Endothelial cell of umbilical vein (primary cell): ENCODE results near the gene SAE1.

Source experiments
- CTCF ChIP-seq, 2 donors: IDR thresholded peaks; 1 replicate in 1 of 2; 2 replicates in 1 of 2; pipeline ENCODE4 v1.5.1; 2011; ENCODE audit warnings: low read length in 2 of 2, mild to moderate bottlenecking in 2 of 2, moderate library complexity in 2 of 2, control low read depth in 1 of 2, inconsistent platforms in 1 of 2, low read depth in 1 of 2; ENCODE audit not compliant: insufficient read depth in 1 of 2; ENCODE audit errors: extremely low read depth in 1 of 2
- POLR2A ChIP-seq: IDR thresholded peaks from 2 replicates; pipeline ENCODE4 v1.6.1; 2012; ENCODE audit warnings: low read depth, mild to moderate bottlenecking, control low read depth, low read length
- POLR2AphosphoS5 ChIP-seq: IDR thresholded peaks from 2 replicates; pipeline ENCODE4 v1.6.1; 2012; ENCODE audit warnings: low read depth, mild to moderate bottlenecking, control low read depth, low read length, moderate library complexity; ENCODE audit not compliant: insufficient read depth

GRCh38 chr19:47152632-47153031 is 22.0 kb downstream of the SAE1 start:
- TF ChIP-seq POLR2A (no peak), CTCF (IDR thresholded peaks at IDR 0.05; ENCODE audit: extremely low read depth in 1 of 2, insufficient read depth in 1 of 2, low read depth in 1 of 2, low read length in 2 of 2) (no peak), POLR2AphosphoS5 (no peak)
